ENCODE measurements around the gene NPC1.

NPC1 gene

GRCh38 chr18:23627321-23627720 lies 41.0 kb upstream of the NPC1 start:
- Histone ChIP-seq H3K4me2 (ENCODE audit: low read length) (no peak overlapping the region), H2AFZ (peak overlapping the region; percentile 25), H3K4me3 (ENCODE audit: low read depth, low read length) (no peak overlapping the region), H3K9ac (no peak overlapping the region), H3K27me3 (ENCODE audit: control insufficient read depth, insufficient read depth, low read length) (no peaks in the 10 kb centered on the region), H3K79me2 (no peaks in the 10 kb centered on the region), H3K36me3 (ENCODE audit: control insufficient read depth, insufficient read depth, low read length) (no peaks in the 10 kb centered on the region), H3K9me3 (ENCODE audit: control insufficient read depth, low read length) (no peaks in the 10 kb centered on the region), H3K27ac (peak overlapping the region; percentile 74), H3K4me1 (peaks cover 17% of the 10 kb centered on the region)
- TF ChIP-seq CTCF (IDR thresholded peaks at IDR 0.05), result no peak

- no peak overlapping the region for H3K9ac ChIP-seq
- H3K4me1 ChIP-seq, result peaks cover 22% of the 10 kb centered on the region
- H3K36me3 ChIP-seq (ENCODE audit: control insufficient read depth, insufficient read depth, low read length), result no peaks in the 10 kb centered on the region
- H3K4me3 ChIP-seq (ENCODE audit: low read depth, low read length), result no peak overlapping the region
- H2AFZ ChIP-seq, result peak overlapping the region; percentile 63
- H3K27ac ChIP-seq, result peak overlapping the region; percentile 74
- TF ChIP-seq CTCF (IDR thresholded peaks at IDR 0.05), result no peak
- peak overlapping the region; percentile 16 for H3K4me2 ChIP-seq (ENCODE audit: low read length)
- no peaks in the 10 kb centered on the region for H3K9me3 ChIP-seq (ENCODE audit: control insufficient read depth, low read length)
- H3K79me2 ChIP-seq, result no peaks in the 10 kb centered on the region
- no peaks in the 10 kb centered on the region for H3K27me3 ChIP-seq (ENCODE audit: control insufficient read depth, insufficient read depth, low read length)
Measured at GRCh38 chr18:23626451-23627279, 40.4 kb upstream of the NPC1 start.

GRCh38 chr18:23623040-23623439 lies 36.7 kb upstream of the NPC1 start:
- Histone ChIP-seq H3K36me3 (ENCODE audit: control insufficient read depth, insufficient read depth, low read length) (no peaks in the 10 kb centered on the region), H3K27ac (no peak overlapping the region), H3K9ac (no peak overlapping the region), H3K79me2 (no peaks in the 10 kb centered on the region), H3K4me2 (ENCODE audit: low read length) (no peak overlapping the region), H2AFZ (no peak overlapping the region), H3K4me3 (ENCODE audit: low read depth, low read length) (no peak overlapping the region), H3K9me3 (ENCODE audit: control insufficient read depth, low read length) (no peaks in the 10 kb centered on the region), H3K4me1 (peaks cover 51% of the 10 kb centered on the region), H3K27me3 (ENCODE audit: control insufficient read depth, insufficient read depth, low read length) (no peaks in the 10 kb centered on the region)
- TF ChIP-seq CTCF (IDR thresholded peaks at IDR 0.05), result no peak

GRCh38 chr18:23619388-23619881 lies 33.1 kb upstream of the NPC1 start:
- H3K4me3 ChIP-seq (ENCODE audit: low read depth, low read length), result no peak overlapping the region
- peak overlapping the region; percentile 78 for H2AFZ ChIP-seq
- H3K4me1 ChIP-seq, result peaks cover 50% of the 10 kb centered on the region
- H3K9ac ChIP-seq, result peak overlapping the region; percentile 3
- peak overlapping the region; percentile 98 for H3K27ac ChIP-seq
- H3K9me3 ChIP-seq (ENCODE audit: control insufficient read depth, low read length), result no peaks in the 10 kb centered on the region
- H3K79me2 ChIP-seq, result no peaks in the 10 kb centered on the region
- H3K4me2 ChIP-seq (ENCODE audit: low read length), result no peak overlapping the region
- TF ChIP-seq CTCF (IDR thresholded peaks at IDR 0.05), result no peak
- no peaks in the 10 kb centered on the region for H3K36me3 ChIP-seq (ENCODE audit: control insufficient read depth, insufficient read depth, low read length)
- no peaks in the 10 kb centered on the region for H3K27me3 ChIP-seq (ENCODE audit: control insufficient read depth, insufficient read depth, low read length)
